GM21576 (cell line): Measurements from ENCODE around the gene ENOX1.

Experiments used
- ATAC-seq: cut with Tn5 transposase; IDR thresholded peaks from one replicate; pipeline ENCODE4 v1.9.1; 2021; ENCODE audit warnings: mild to moderate bottlenecking, moderate library complexity; ENCODE audit not compliant: unreplicated experiment

The ENOX1 gene

DNA sequence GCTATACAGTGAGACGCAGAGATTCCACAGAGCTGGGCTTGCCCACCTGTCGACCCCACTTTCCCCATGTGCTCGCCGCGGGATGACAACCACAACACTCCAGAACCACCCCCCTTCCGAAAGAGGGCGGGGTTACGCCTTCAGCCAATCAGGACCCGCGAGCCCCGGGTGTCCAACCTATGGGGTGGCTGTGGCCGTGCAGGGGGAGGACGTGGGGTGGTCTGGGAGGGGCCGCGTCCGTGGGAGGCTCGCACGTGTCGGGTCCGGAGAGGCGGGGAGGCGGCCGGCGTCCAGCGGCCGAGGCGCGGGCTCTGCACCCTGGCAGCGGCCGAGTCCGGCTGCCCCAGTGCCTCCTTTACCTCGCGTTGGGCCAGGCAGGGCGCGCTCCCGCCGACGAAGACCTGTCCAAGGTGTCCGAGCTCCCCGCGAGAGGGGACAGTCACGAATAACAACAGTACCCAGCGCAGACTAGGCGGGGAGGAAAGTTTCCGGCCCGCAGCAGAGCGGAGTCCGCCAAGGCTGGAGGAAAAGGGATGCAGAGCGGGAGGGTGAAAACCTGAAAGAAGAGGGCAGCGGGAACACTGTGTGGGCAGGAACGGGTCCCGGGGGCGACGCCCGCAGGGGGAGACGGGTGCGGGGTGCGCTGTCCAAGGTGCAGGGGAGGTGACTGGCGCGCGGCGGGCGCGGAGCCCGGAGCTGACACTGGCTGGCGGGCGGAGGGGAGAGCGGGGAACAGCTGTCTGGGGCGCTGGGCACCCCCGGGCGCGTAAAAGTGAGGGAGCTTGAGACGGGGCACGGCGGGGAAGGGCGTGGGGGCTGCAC, 911 bp downstream of the ENOX1 start:
- no peak for ATAC-seq

DNA sequence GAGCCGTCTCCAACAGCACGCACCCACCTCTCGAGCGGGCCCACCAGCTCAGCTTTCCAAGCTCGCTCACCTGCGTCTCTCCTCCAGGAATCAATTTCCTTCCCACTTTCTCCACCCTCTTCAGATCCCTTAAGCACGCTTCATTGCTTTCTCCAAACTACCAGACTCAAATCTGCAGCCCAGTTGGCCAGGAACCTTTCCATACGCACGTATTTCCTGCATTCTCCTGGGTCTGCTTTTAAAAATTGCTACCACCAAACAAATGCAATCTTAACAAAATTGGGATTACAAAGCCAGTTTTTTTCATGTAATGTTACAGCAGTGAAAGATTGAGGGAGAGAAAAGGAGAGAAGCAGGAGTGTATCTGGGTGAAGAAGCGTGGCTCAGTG, 1.5 kb downstream of the ENOX1 start:
- ATAC-seq, result no peak

- ATAC-seq, result no peak
These were observed 2.3 kb downstream of the ENOX1 start for GRCh38 chr13:43784496-43784895.

- no peak for ATAC-seq
These were observed 3.0 kb downstream of the ENOX1 start for GRCh38 chr13:43783820-43784219.

DNA sequence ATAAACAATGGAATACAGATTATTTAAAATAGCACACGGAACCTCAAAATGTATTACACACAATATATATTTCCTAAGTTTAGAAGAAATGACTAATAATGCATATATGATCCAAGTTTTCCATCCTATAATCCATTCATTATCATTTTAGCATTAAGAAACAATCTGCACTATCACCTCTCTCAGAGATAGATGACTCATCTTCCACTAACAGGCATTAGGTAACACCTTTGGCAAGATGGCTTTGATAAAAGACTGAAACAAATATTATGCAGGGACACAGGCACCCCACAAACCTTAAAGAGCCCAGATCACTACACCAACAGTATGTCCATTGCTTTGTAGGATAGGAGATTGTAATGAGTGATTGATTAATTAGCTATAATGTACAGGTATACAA, 4.1 kb downstream of the ENOX1 start:
- ATAC-seq, result no peak

DNA sequence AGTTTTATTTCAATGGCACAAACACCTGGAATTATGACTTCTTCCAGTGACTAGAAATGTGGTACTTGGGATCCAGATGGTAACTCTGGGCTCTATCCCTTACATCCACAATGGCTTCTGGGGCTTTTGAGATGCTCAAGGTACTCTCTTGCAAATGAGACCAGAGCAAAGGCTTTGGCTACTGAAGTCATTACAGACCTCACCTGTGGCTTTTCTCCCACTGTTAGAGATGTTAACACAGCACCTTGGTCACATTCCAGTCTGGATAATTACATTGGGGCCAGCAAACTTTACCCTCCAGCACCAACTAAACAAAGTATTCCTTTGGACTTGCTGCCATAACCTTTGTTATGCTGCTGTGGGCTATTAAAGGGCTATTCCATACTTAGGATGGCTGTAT, 6.1 kb downstream of the ENOX1 start:
- no peak for ATAC-seq

- ATAC-seq, result no peak
These were observed 10.2 kb downstream of the ENOX1 start for GRCh38 chr13:43776501-43777079.

DNA sequence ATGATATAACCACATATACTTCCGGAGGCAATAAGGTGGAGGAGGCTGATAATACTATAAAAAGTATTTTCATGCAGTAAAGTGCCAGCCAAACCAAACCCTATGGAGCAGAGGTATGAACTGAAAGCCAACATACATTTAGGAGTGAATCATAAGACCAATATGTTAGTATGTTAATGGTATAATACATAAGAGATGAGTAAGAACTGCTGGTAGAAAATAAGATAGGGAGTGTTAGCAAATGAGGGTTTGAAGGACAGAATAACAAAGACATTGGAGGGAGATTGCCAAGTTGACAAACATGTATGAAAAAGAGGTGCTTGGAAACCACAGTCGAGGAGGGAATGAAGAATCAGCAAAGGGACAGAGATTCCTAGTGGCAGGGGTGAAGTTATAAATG, 10.8 kb downstream of the ENOX1 start:
- ATAC-seq, result no peak

GRCh38 chr13:43773602-43774001, 13.2 kb downstream of the ENOX1 start:
- ATAC-seq, result no peak

DNA sequence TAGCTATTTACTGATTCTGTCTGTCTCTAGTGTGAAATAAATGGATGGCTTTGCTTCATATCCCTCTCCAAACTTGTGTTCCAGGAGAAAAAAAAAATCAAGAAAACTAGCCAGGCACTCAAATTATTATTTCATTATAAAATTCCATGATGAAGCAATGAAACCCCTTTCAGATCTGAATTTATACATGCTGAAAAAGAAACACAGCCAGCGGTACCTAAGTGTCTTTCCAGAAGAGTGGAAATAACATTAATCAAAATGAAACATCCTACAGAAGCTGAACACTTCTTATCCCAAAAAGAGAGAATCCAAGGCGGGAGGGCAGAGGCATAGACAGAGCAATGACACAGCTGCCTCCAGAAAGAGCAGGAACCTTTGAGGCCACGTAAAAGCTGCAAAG, 15.9 kb downstream of the ENOX1 start:
- no peak for ATAC-seq

DNA sequence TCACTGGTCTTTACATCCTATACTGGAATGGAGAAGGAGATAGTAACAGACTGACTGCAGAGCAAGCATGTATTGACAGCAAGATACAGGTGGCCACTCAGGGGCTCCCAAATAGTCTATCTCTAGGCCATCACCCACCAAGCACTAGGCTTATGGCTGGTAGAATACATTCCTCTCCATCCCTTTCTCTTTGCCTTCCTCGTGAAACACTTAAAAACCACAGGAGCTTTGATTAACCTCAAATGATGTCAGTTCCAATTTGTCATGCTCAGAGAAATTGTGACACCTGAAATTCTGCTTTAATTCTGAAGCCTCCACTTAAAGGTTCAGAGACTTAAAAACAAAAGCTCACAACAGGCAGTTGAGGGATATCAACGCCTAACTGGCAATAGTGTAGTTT, 17.2 kb downstream of the ENOX1 start:
- no peak for ATAC-seq

DNA sequence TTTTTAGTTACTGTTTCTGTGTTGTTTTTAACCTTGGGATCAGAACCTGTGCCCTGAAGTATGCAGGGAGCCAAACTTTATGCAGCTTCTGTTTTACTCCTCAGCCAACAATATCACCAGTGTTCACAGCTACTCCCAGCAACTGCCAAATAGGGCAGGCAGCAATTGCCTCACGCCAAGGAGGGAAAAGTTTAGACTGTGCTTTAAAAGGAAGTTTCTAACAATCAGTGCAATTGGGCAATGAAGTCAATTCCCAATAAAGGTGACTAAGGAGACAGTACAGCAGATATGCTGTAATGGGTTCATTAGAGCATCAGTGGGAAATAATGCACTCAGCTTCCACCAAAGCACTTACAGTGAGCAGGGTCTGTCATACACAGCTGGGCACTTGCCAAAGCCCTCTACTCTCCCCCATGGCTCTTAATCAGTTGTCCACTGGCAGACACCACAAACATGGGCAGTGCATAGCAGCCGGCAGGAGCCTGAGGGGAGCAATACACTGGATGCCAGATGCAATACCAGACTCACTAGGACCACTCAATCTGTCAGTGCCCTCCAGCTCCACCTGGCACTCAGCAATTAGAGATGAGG, 19.3 kb downstream of the ENOX1 start:
- no peak for ATAC-seq

DNA sequence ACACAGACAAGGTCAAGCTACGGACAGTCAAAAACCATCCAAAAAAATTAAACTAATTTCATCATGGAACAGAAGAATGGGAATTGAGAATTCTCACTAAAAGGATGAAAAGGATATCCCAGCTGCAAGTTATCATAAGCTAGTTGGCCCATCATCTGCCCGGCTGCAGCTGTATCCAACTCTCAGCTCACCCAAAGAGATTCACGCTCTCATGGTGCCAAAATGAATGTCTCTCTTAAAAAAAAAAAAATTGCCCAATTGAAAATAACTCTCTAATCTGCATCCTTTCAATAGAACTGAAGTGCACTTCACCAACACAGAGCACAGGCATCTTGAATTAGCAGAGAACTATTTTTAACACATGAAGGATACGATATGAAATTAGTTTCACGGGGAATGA, 20.0 kb downstream of the ENOX1 start:
- ATAC-seq, result no peak

- no peak for ATAC-seq
These were observed 22.4 kb downstream of the ENOX1 start for GRCh38 chr13:43764349-43764748.

DNA sequence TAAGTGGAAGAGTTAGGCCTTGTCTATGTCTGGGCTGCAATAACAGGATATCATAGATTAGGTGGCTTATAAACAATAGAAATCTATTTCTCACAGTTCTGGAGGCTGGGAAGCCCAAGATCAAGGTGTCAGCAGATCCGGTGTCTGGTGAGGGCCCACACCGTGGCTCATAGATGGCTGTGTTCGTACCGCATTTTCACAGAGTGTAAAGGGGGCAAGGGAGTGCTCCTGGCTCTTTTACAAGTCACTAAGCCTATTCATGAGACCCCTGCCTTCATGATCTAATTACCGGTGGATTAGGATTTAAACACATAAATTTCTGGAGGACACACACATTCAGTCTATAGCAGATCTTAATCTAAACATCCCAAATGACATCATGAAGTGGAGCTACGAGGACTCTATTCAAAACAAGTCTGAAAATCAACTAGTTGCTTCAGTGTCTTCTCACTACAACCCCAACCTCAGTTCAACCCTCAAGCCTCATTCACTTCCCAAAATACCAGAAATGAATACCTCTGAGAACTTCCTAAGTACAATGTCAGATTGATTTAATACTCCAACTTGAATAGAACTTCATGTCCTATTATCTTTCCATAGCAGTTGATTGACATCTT, 23.5 kb downstream of the ENOX1 start:
- ATAC-seq, result no peak

- no peak for ATAC-seq
These were observed 25.0 kb downstream of the ENOX1 start for GRCh38 chr13:43761616-43762315.

GRCh38 chr13:43760257-43760656, 26.5 kb downstream of the ENOX1 start:
- ATAC-seq, result no peak

- no peak for ATAC-seq
These were observed 27.9 kb downstream of the ENOX1 start for GRCh38 chr13:43758834-43759233.

GRCh38 chr13:43757266-43757665, 29.5 kb downstream of the ENOX1 start:
- ATAC-seq, result no peak

- no peak for ATAC-seq
These were observed 30.9 kb downstream of the ENOX1 start for GRCh38 chr13:43755844-43756243.

DNA sequence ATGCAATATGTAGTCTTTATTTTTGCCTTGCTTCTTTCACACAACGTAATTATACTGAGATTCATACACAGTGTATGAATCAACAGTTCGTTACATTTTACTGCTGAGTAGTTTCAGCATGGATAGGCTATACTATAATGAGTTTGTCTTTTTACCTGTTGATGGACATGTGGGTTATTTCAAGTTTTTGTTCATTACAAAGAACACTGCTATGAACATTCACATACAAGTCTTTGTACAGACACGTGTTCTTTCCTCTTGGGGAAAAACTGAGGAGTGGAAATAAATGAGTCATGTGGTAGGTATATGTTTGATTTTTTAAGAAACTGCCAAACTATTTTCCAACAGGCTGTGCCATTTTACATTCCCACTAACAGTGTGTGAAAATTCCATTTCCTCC, 35.1 kb downstream of the ENOX1 start:
- no peak for ATAC-seq
